SH-SY5Y (cell line): ENCODE data around the gene NFIB.

Source experiments
- GATA2 ChIP-seq: IDR thresholded peaks from 2 replicates; pipeline ENCODE4 v1.6.1; 2011; ENCODE audit warnings: mild to moderate bottlenecking, low read depth, low read length
- GATA3 ChIP-seq: IDR thresholded peaks from 2 replicates; pipeline ENCODE4 v1.6.1; 2011; ENCODE audit warnings: low read depth, mild to moderate bottlenecking, low read length, moderate library complexity

DNA sequence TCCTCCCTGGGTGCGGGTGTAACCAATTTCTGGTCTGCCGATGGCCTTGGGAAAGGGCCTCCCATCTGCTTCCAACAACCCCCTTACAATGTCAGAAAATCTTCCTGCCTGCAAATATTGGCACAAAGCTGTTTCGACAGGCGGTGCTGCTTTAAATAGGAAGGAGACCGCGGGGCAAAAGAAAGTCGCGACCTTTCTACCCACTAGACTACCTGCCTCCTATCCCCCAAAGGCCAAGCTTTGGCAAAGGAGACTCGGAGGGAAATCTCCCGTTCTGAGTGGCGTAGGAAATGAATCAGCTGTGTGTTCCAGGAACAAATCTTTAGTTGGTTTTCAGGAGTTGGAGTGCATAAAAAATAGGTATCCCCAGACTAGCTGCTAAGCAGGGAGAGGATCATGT is 36.8 kb upstream of the NFIB start:
- TF ChIP-seq GATA2 = no peak
- TF ChIP-seq GATA3 = no peak
